HEK293 (cell line): ENCODE measurements around the gene MACROH2A2.

Source experiments
- CTCF ChIA-PET: fragments of 350-600 bp; formaldehyde crosslinking; extraction: SDS; loops from one replicate; lab custom pipeline; 2021; ENCODE audit warnings: antibody characterized with exemption; lab: Yijun Ruan, JAX
- POLR2A ChIA-PET: fragments of 300-600 bp; formaldehyde crosslinking; extraction: SDS; loops from one replicate; lab custom pipeline; 2020; ENCODE audit warnings: antibody characterized with exemption, inconsistent platforms; lab: Yijun Ruan, JAX
- H3K27ac ChIP-seq: fragments of 200-500 bp; sonication (Bioruptor generic); 2 replicates; pipeline ENCODE4 v1.5.1; 2014; ENCODE audit warnings: low read depth, low read length, control low read depth, inconsistent platforms; ENCODE audit errors: extremely low read depth
- H3K36me3 ChIP-seq, 2 experiments: fragments of 200-500 bp in 1 of 2; sonication (Bioruptor generic) in 1 of 2; 1 replicate in 1 of 2; 2 replicates in 1 of 2; pipeline ENCODE4 v1.5.1; 2014 to 2017; ENCODE audit warnings: inconsistent platforms in 2 of 2, low read length in 2 of 2; ENCODE audit not compliant: control insufficient read depth in 2 of 2, insufficient read depth in 1 of 2
- H3K4me1 ChIP-seq: fragments of 200-500 bp; sonication (Bioruptor generic); 2 replicates; pipeline ENCODE4 v1.5.1; 2014; ENCODE audit warnings: mild to moderate bottlenecking, low read length, inconsistent platforms; ENCODE audit not compliant: control insufficient read depth, insufficient read depth
- H3K4me3 ChIP-seq: 2 replicates; pipeline ENCODE4 v1.5.1; 2011; ENCODE audit warnings: low read depth, mild to moderate bottlenecking, control low read depth, low read length, moderate library complexity
- H3K9me3 ChIP-seq: fragments of 200-500 bp; sonication (Bioruptor generic); 2 replicates; pipeline ENCODE4 v1.5.1; 2014; ENCODE audit warnings: low read depth, low read length, inconsistent platforms; ENCODE audit not compliant: control insufficient read depth, insufficient read depth
- BCL11B ChIP-seq: fragments of 450-650 bp; formaldehyde crosslinking; IDR thresholded peaks from 2 replicates; pipeline ENCODE4 v1.5.1; 2016; ENCODE audit warnings: low read depth, missing biosample characterization, missing genetic modification characterization
- GLI4 ChIP-seq: fragments of 450-650 bp; formaldehyde crosslinking; IDR thresholded peaks from 2 replicates; pipeline ENCODE4 v1.5.1; 2016; ENCODE audit warnings: missing biosample characterization, missing genetic modification characterization
- KLF9 ChIP-seq: fragments of 450-650 bp; formaldehyde crosslinking; IDR thresholded peaks from 2 replicates; pipeline ENCODE4 v1.5.1; 2016; ENCODE audit warnings: missing biosample characterization, missing genetic modification characterization, low read depth
- PBX3 ChIP-seq: sonication (generic); formaldehyde crosslinking; IDR thresholded peaks from 2 replicates; pipeline ENCODE4 v1.8.1; 2022; ENCODE audit warnings: mild to moderate bottlenecking, moderate library complexity, missing genetic modification reagents
- ZBTB10 ChIP-seq: fragments of 450-650 bp; formaldehyde crosslinking; IDR thresholded peaks from 2 replicates; pipeline ENCODE4 v1.5.1; 2016; ENCODE audit warnings: missing biosample characterization, missing genetic modification characterization
- ZBTB21 ChIP-seq: fragments of 450-650 bp; formaldehyde crosslinking; IDR thresholded peaks from 2 replicates; pipeline ENCODE4 v1.5.1; 2017; ENCODE audit warnings: missing biosample characterization, missing genetic modification characterization
- ZBTB48 ChIP-seq: fragments of 450-650 bp; formaldehyde crosslinking; IDR thresholded peaks from 2 replicates; pipeline ENCODE4 v1.5.1; 2016; ENCODE audit warnings: missing biosample characterization, missing genetic modification characterization
- ZBTB49 ChIP-seq: fragments of 450-650 bp; formaldehyde crosslinking; IDR thresholded peaks from 2 replicates; pipeline ENCODE4 v1.5.1; 2016; ENCODE audit warnings: missing biosample characterization, missing genetic modification characterization, low read depth
- ZNF148 ChIP-seq: fragments of 450-650 bp; formaldehyde crosslinking; IDR thresholded peaks from 2 replicates; pipeline ENCODE4 v1.5.0; 2017; ENCODE audit warnings: missing biosample characterization, missing genetic modification characterization, borderline replicate concordance
- ZNF157 ChIP-seq: fragments of 450-650 bp; formaldehyde crosslinking; IDR thresholded peaks from 2 replicates; pipeline ENCODE4 v1.5.1; 2016; ENCODE audit warnings: missing biosample characterization, missing genetic modification characterization
- ZNF16 ChIP-seq: fragments of 450-650 bp; formaldehyde crosslinking; IDR thresholded peaks from 2 replicates; pipeline ENCODE4 v1.5.1; 2016; ENCODE audit warnings: low read depth, missing biosample characterization, missing genetic modification characterization
- ZNF18 ChIP-seq: fragments of 450-650 bp; formaldehyde crosslinking; IDR thresholded peaks from 2 replicates; pipeline ENCODE4 v1.5.1; 2016; ENCODE audit warnings: missing biosample characterization, missing genetic modification characterization
- ZNF23 ChIP-seq: fragments of 450-650 bp; formaldehyde crosslinking; IDR thresholded peaks from 2 replicates; pipeline ENCODE4 v1.5.1; 2016; ENCODE audit warnings: missing biosample characterization, missing genetic modification characterization, borderline replicate concordance
- ZNF302 ChIP-seq: fragments of 450-650 bp; formaldehyde crosslinking; IDR thresholded peaks from 2 replicates; pipeline ENCODE4 v1.5.1; 2016; ENCODE audit warnings: missing biosample characterization, missing genetic modification characterization, low read depth
- ZNF311 ChIP-seq: fragments of 450-650 bp; formaldehyde crosslinking; IDR thresholded peaks from 2 replicates; pipeline ENCODE4 v1.5.1; 2017; ENCODE audit warnings: missing biosample characterization, missing genetic modification characterization, borderline replicate concordance
- ZNF324 ChIP-seq: fragments of 450-650 bp; formaldehyde crosslinking; IDR thresholded peaks from 2 replicates; pipeline ENCODE4 v1.5.1; 2016; ENCODE audit warnings: missing biosample characterization, missing genetic modification characterization
- ZNF558 ChIP-seq: fragments of 450-650 bp; formaldehyde crosslinking; IDR thresholded peaks from 2 replicates; pipeline ENCODE4 v1.5.1; 2016; ENCODE audit warnings: missing biosample characterization, missing genetic modification characterization
- ZNF623 ChIP-seq: fragments of 450-650 bp; formaldehyde crosslinking; IDR thresholded peaks from 2 replicates; pipeline ENCODE4 v1.5.1; 2016; ENCODE audit warnings: missing biosample characterization, missing genetic modification characterization
- ZNF624 ChIP-seq: fragments of 450-650 bp; formaldehyde crosslinking; IDR thresholded peaks from 2 replicates; pipeline ENCODE4 v1.5.1; 2017; ENCODE audit warnings: missing biosample characterization, missing genetic modification characterization
- ZNF654 ChIP-seq: fragments of 450-650 bp; formaldehyde crosslinking; IDR thresholded peaks from 2 replicates; pipeline ENCODE4 v1.5.1; 2016; ENCODE audit warnings: low read depth, missing biosample characterization, missing genetic modification characterization
- ZNF707 ChIP-seq: fragments of 450-650 bp; formaldehyde crosslinking; IDR thresholded peaks from 2 replicates; pipeline ENCODE4 v1.5.1; 2016; ENCODE audit warnings: missing biosample characterization, missing genetic modification characterization
- ZNF747 ChIP-seq: fragments of 450-650 bp; formaldehyde crosslinking; IDR thresholded peaks from 2 replicates; pipeline ENCODE4 v1.5.1; 2016; ENCODE audit warnings: missing biosample characterization, missing genetic modification characterization
- ZNF777 ChIP-seq: fragments of 450-650 bp; formaldehyde crosslinking; IDR thresholded peaks from 2 replicates; pipeline ENCODE4 v1.5.1; 2017; ENCODE audit warnings: missing biosample characterization, missing genetic modification characterization, borderline replicate concordance
- ZNF791 ChIP-seq: fragments of 450-650 bp; formaldehyde crosslinking; IDR thresholded peaks from 2 replicates; pipeline ENCODE4 v1.5.1; 2016; ENCODE audit warnings: missing biosample characterization, missing genetic modification characterization
- ZSCAN18 ChIP-seq: fragments of 450-650 bp; formaldehyde crosslinking; IDR thresholded peaks from 2 replicates; pipeline ENCODE4 v1.5.1; 2016; ENCODE audit warnings: missing biosample characterization, missing genetic modification characterization

The MACROH2A2 gene

GRCh38 chr10:70078329-70078728, 25.7 kb downstream of the MACROH2A2 start:
- no peak for TF ChIP-seq ZNF23 (tag by site-specific recombination)
- no peak for TF ChIP-seq ZSCAN18 (tag by site-specific recombination)
- TF ChIP-seq ZNF324 (tag by site-specific recombination): no peak
- TF ChIP-seq ZNF707 (tag by site-specific recombination): no peak
- no peak for TF ChIP-seq ZNF623 (tag by site-specific recombination)
- TF ChIP-seq ZBTB48 (tag by site-specific recombination): no peak
- TF ChIP-seq ZNF311: no peak
- TF ChIP-seq ZBTB21: no peak
- TF ChIP-seq ZNF148 (tag by site-specific recombination): no peak
- no peak for TF ChIP-seq ZNF16 (tag by site-specific recombination)
- TF ChIP-seq KLF9 (tag by site-specific recombination): no peak
- no peak for TF ChIP-seq ZNF157 (tag by site-specific recombination)
- no peak for TF ChIP-seq ZNF791 (tag by site-specific recombination)
- no peak for TF ChIP-seq ZNF747
- TF ChIP-seq BCL11B (tag by site-specific recombination): no peak
- TF ChIP-seq ZNF777 (tag by site-specific recombination): no peak
- TF ChIP-seq PBX3 (CRISPR knock-in tag): no peak
- TF ChIP-seq ZNF558 (tag by site-specific recombination): no peak
- TF ChIP-seq, all 188 proteins: peak for 0
- Histone ChIP-seq H3K4me3 (no peak overlapping the region), H3K4me1 (no peaks in the 10 kb centered on the region), H3K9me3 (no peaks in the 10 kb centered on the region), H3K36me3 (peaks cover 0 to 29% of the 10 kb centered on the region in 2 experiments; a peak in 2 of 3 replicates), H3K27ac (no peak overlapping the region)
- CTCF ChIA-PET: no interaction called here
- POLR2A ChIA-PET: no interaction called here

- Histone ChIP-seq H3K4me3 (no peak overlapping the region), H3K36me3 (peaks cover 0 to 29% of the 10 kb centered on the region in 2 experiments; a peak in 2 of 3 replicates), H3K27ac (no peak overlapping the region), H3K9me3 (no peaks in the 10 kb centered on the region), H3K4me1 (no peaks in the 10 kb centered on the region)
- CTCF ChIA-PET: interaction anchor here (0.7 to 0.8 kb wide), 2 partner anchors 17 to 73 kb away, joined by 3 read pairs; no protein-coding TSS in a partner anchor
- POLR2A ChIA-PET: no interaction called here
- no peak for TF ChIP-seq ZBTB10
- TF ChIP-seq GLI4 (tag by site-specific recombination): no peak
- TF ChIP-seq ZNF624 (tag by site-specific recombination): no peak
- TF ChIP-seq ZNF18 (tag by site-specific recombination): no peak
- no peak for TF ChIP-seq ZNF302 (tag by site-specific recombination)
- TF ChIP-seq ZNF654 (tag by site-specific recombination): no peak
- no peak for TF ChIP-seq ZBTB49 (tag by site-specific recombination)
These were observed 26.3 kb downstream of the MACROH2A2 start for GRCh38 chr10:70078937-70079336.
